Measurements from ENCODE around the gene C1orf21.

DNA sequence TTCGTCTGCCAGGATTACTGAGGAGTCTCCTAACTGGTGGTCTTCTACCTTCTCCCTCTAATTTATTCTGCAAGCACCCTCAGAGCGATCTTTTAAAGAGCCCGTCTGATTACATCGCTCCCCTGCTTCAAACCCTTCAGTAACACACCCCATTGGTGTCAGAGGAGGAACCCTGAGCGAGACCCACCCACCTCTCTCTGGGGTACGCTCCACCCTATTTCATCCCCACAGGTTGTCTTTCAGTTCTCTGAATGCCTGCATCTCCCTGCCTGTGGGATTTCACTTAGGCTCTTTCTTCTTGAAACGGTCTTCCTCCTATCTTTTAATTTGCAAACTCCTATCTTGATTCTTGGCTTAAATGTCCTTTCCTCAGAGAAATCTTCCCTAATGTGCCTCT lies 39.4 kb downstream of the C1orf21 start:
- TF ChIP-seq, protein P1, sequence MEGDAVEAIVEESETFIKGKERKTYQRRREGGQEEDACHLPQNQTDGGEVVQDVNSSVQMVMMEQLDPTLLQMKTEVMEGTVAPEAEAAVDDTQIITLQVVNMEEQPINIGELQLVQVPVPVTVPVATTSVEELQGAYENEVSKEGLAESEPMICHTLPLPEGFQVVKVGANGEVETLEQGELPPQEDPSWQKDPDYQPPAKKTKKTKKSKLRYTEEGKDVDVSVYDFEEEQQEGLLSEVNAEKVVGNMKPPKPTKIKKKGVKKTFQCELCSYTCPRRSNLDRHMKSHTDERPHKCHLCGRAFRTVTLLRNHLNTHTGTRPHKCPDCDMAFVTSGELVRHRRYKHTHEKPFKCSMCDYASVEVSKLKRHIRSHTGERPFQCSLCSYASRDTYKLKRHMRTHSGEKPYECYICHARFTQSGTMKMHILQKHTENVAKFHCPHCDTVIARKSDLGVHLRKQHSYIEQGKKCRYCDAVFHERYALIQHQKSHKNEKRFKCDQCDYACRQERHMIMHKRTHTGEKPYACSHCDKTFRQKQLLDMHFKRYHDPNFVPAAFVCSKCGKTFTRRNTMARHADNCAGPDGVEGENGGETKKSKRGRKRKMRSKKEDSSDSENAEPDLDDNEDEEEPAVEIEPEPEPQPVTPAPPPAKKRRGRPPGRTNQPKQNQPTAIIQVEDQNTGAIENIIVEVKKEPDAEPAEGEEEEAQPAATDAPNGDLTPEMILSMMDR (IDR thresholded peaks at IDR 0.05): no peak
- TF ChIP-seq POLR2A (IDR thresholded peaks at IDR 0.05): no peak

Measured in body of pancreas (tissue), 4 donors.